Lung (tissue), 12 donors: Measurements from ENCODE around the gene RBM24. TPM values are rescaled to one million over a fixed set of nuclear protein-coding genes. Genes with fewer than 3 reads are reported as not detected.

ENCODE experiments used
- ATAC-seq: fragments of 200-7000 bp; cut with Tn5 transposase; one replicate; pipeline ENCODE4 v1.9.1; 2020; ENCODE audit warnings: moderate number of reproducible peaks; ENCODE audit not compliant: insufficient read depth, low FRiP score
- DNase-seq, 3 donors: peaks; one replicate each; pipeline ENCODE4 v3.0.0-alpha.2; 2013 to 2017
- H3K27ac ChIP-seq, 2 donors: one replicate each; pipeline ENCODE4 v1.5.1; 2013; ENCODE audit warnings: mild to moderate bottlenecking in 2 of 2, moderate library complexity in 2 of 2, control low read depth in 1 of 2, inconsistent platforms in 1 of 2, low read depth in 1 of 2, low read length in 1 of 2
- H3K27me3 ChIP-seq, 3 donors: one replicate each; pipeline ENCODE4 v1.5.1; 2013; ENCODE audit warnings: low read length in 2 of 3; ENCODE audit not compliant: control insufficient read depth in 3 of 3, insufficient read depth in 3 of 3
- H3K36me3 ChIP-seq, 4 donors: one replicate each; pipeline ENCODE4 v1.5.1; 2013; ENCODE audit warnings: low read length in 4 of 4, mild to moderate bottlenecking in 1 of 4, moderate library complexity in 1 of 4; ENCODE audit not compliant: control insufficient read depth in 4 of 4, insufficient read depth in 4 of 4
- H3K4me1 ChIP-seq, 5 donors: one replicate each; pipeline ENCODE4 v1.5.1; 2013; ENCODE audit warnings: low read length in 5 of 5, mild to moderate bottlenecking in 2 of 5, moderate library complexity in 1 of 5; ENCODE audit not compliant: control insufficient read depth in 5 of 5, insufficient read depth in 5 of 5
- H3K4me3 ChIP-seq: one replicate; pipeline ENCODE4 v1.5.1; 2013; ENCODE audit warnings: mild to moderate bottlenecking, control low read depth, moderate library complexity
- H3K9ac ChIP-seq, 2 donors: one replicate each; pipeline ENCODE4 v1.5.1; 2013; ENCODE audit warnings: low read length in 2 of 2, control low read depth in 1 of 2; ENCODE audit not compliant: insufficient read depth in 1 of 2
- H3K9me3 ChIP-seq, 4 donors: one replicate each; pipeline ENCODE4 v1.5.1; 2013; ENCODE audit warnings: low read length in 3 of 4, mild to moderate bottlenecking in 1 of 4, moderate library complexity in 1 of 4; ENCODE audit not compliant: control insufficient read depth in 4 of 4, insufficient read depth in 3 of 4
- WGBS, 2 donors: extraction: QIAGEN DNeasy Blood & Tissue Kit; methylation state at CpG; one replicate each; pipeline ENCODE4 v1.1.7; 2013; 5-methylcytosine and 5-hydroxymethylcytosine counted together
- polyA plus RNA-seq, 2 donors: library from polyadenylated mRNA; stranded (reverse); fragments of 200-250 nt; gene quantifications; one replicate each; pipeline ENCODE4 v1.2.1, GENCODE V29; 2013
- total RNA-seq, 2 donors: library from RNA; depleted of rRNA in 1 of 2; stranded (reverse); fragments of >200 nt in 1 of 2; gene quantifications; one replicate each; pipeline ENCODE4 v1.2.1, GENCODE V29; 2014 to 2021
- TF ChIP-seq, protein P1 (sequence below): IDR thresholded peaks from 2 replicates; pipeline ENCODE4 v1.5.1; 2012; ENCODE audit warnings: mild to moderate bottlenecking; ENCODE audit errors: control extremely low read depth, extremely low read depth
- donor health status: control.
- donor health status: control.
- donor health status: Bipolar disorder and iron deficiency.
- donor health status: healthy.
- donor health status: DM: yes; HTN: yes; CAD: no.

RBM24 gene
- total and polyA plus RNA-seq, 4 donors = 1.1 to 3.0 (median 1.8) TPM

GRCh38 chr6:17277256-17277655 lies 3.9 kb upstream of the RBM24 start:
- 85 to 91% methylated on average over 2 of the region's 2 CpGs for WGBS, 2 donors
- ATAC-seq (no peak), DNase-seq (no peak)
- H3K36me3 ChIP-seq = peaks cover 0 to 5% (median 0%) of the 10 kb centered on the region in 4 donors
- peak overlapping the region in 1 of 2 donors; percentile 74 for H3K27ac ChIP-seq
- H3K9me3 ChIP-seq = no peaks in the 10 kb centered on the region
- no peak overlapping the region for H3K4me3 ChIP-seq
- TF ChIP-seq, protein P1, sequence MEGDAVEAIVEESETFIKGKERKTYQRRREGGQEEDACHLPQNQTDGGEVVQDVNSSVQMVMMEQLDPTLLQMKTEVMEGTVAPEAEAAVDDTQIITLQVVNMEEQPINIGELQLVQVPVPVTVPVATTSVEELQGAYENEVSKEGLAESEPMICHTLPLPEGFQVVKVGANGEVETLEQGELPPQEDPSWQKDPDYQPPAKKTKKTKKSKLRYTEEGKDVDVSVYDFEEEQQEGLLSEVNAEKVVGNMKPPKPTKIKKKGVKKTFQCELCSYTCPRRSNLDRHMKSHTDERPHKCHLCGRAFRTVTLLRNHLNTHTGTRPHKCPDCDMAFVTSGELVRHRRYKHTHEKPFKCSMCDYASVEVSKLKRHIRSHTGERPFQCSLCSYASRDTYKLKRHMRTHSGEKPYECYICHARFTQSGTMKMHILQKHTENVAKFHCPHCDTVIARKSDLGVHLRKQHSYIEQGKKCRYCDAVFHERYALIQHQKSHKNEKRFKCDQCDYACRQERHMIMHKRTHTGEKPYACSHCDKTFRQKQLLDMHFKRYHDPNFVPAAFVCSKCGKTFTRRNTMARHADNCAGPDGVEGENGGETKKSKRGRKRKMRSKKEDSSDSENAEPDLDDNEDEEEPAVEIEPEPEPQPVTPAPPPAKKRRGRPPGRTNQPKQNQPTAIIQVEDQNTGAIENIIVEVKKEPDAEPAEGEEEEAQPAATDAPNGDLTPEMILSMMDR = no peak
- peaks cover 0 to 12% (median 3%) of the 10 kb centered on the region in 5 donors for H3K4me1 ChIP-seq
- peaks cover 0 to 12% (median 0%) of the 10 kb centered on the region in 3 donors for H3K27me3 ChIP-seq
- H3K9ac ChIP-seq = no peak overlapping the region

DNA sequence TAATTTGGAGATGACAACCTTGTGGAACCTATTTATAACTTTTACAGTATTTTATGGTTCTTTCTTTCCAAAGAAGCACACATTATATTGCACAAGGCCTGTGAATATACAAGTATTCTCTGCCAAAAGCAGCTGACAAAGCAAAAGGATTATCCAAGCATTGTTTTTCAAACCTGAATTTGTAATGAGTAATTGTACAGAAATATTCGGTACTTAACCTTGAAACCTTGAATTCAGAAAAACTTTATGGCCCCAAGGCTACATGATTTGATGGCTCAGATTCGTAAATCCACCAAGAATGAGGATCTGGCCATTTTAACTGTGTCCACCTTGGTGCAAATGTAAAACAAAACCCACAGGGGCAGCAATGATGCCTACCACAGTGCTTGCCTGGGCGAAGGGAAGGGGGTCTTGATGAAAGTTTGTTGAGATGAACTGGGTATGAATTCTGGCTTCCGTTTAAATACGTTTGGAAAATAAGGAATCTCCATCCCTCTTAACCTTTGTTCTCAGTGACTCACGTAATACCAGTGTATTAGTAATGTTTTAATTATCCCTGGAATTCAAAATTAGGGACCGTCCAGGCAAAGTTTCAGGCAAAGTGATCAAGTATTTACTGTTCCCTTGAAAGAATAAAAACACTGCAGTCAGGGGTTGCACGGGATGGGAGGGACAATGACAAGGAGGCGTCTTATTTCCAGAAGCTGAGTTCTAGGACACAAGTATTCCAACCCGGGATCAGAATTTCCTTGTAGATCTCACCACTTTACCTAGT lies 2.7 kb upstream of the RBM24 start:
- TF ChIP-seq, protein P1 = no peak
- H3K9ac ChIP-seq = no peak overlapping the region
- ATAC-seq = no peak
- H3K9me3 ChIP-seq = no peaks in the 10 kb centered on the region
- peaks cover 0 to 5% (median 0%) of the 10 kb centered on the region in 4 donors for H3K36me3 ChIP-seq
- peaks cover 0 to 16% (median 0%) of the 10 kb centered on the region in 3 donors for H3K27me3 ChIP-seq
- peak in 2 of 3 donors; percentile 20 to 50 for DNase-seq
- H3K27ac ChIP-seq = peak overlapping the region in 1 of 2 donors; percentile 97
- no peak overlapping the region for H3K4me3 ChIP-seq
- H3K4me1 ChIP-seq = peaks cover 0 to 12% (median 6%) of the 10 kb centered on the region in 5 donors
- 76 to 85% methylated on average over 10 of the region's 10 CpGs for WGBS, 2 donors

- Histone ChIP-seq H3K27ac (peak overlapping the region in 1 of 2 donors; percentile 97), H3K9ac (no peak overlapping the region), H3K4me3 (no peak overlapping the region), H3K4me1 (peaks cover 0 to 12% (median 6%) of the 10 kb centered on the region in 5 donors), H3K36me3 (peaks cover 0 to 5% (median 2%) of the 10 kb centered on the region in 4 donors), H3K27me3 (peaks cover 0 to 16% (median 0%) of the 10 kb centered on the region in 3 donors), H3K9me3 (no peaks in the 10 kb centered on the region)
- WGBS, 2 donors = 56% methylated on average over 11 of the region's 11 CpGs
- DNase-seq (no peak), ATAC-seq (no peak)
- TF ChIP-seq, protein P1 = no peak
Measured at GRCh38 chr6:17280138-17280537, 1.0 kb upstream of the RBM24 start.
